Natural killer cell (primary cell): Measurements from ENCODE around the gene SUGP1. TPM values are rescaled to one million over a fixed set of nuclear protein-coding genes. Genes with fewer than 3 reads are reported as not detected.

Experiments used
- ATAC-seq, 3 donors: fragments of 150-1000 bp in 2 of 3; fragments of 200-7000 bp in 1 of 3; cut with Tn5 transposase; 1 replicate in 1 of 3; 2 replicates in 2 of 3; pipeline ENCODE4 v1.10.0; 2021; ENCODE audit warnings: mild to moderate bottlenecking in 2 of 3, moderate library complexity in 2 of 3
- DNase-seq, 2 donors: peaks; one replicate each; pipeline versions ENCODE4 v3.0.0 to v3.0.0-alpha.2; 2013 to 2021; ENCODE audit warnings: mixed read lengths in 1 of 2
- H3K27ac ChIP-seq: one replicate; pipeline ENCODE4 v1.5.1; 2013; ENCODE audit warnings: mild to moderate bottlenecking, low read length
- H3K27me3 ChIP-seq: one replicate; pipeline ENCODE4 v1.6.1; 2013; ENCODE audit warnings: low read length; ENCODE audit not compliant: control insufficient read depth, insufficient read depth
- H3K36me3 ChIP-seq: one replicate; pipeline ENCODE4 v1.6.1; 2013; ENCODE audit warnings: low read length; ENCODE audit not compliant: control insufficient read depth, insufficient read depth
- H3K4me1 ChIP-seq: one replicate; pipeline ENCODE4 v1.6.1; 2013; ENCODE audit warnings: low read length; ENCODE audit not compliant: control insufficient read depth, insufficient read depth
- H3K4me3 ChIP-seq: one replicate; pipeline ENCODE4 v1.5.1; 2013; ENCODE audit warnings: low read length
- H3K9me3 ChIP-seq: one replicate; pipeline ENCODE4 v1.6.1; 2013; ENCODE audit warnings: low read length; ENCODE audit not compliant: control insufficient read depth, insufficient read depth
- H3K27ac Mint-ChIP-seq, 2 donors: one replicate each; pipeline ENCODE4 v1.8.0; 2022; ENCODE audit warnings: mild to moderate bottlenecking in 2 of 2, mixed read lengths in 2 of 2, moderate library complexity in 1 of 2
- H3K27me3 Mint-ChIP-seq, 2 donors: one replicate each; pipeline ENCODE4 v1.8.0; 2022; ENCODE audit warnings: low read depth in 2 of 2, mixed read lengths in 2 of 2
- H3K36me3 Mint-ChIP-seq: one replicate; pipeline ENCODE4 v1.8.0; 2022; ENCODE audit warnings: mixed read lengths
- H3K4me1 Mint-ChIP-seq, 2 donors: one replicate each; pipeline ENCODE4 v1.8.0; 2022; ENCODE audit warnings: mixed read lengths in 2 of 2
- H3K4me3 Mint-ChIP-seq: one replicate; pipeline ENCODE4 v1.8.0; 2022; ENCODE audit warnings: mild to moderate bottlenecking, moderate library complexity, mixed read lengths
- H3K9me3 Mint-ChIP-seq, 2 donors: one replicate each; pipeline ENCODE4 v1.8.0; 2022; ENCODE audit warnings: mixed read lengths in 2 of 2
- CTCF ChIP-seq: fragments of 200-600 bp; IDR thresholded peaks from one replicate; pipeline ENCODE4 v1.8.0; 2022; ENCODE audit warnings: antibody characterized with exemption
- WGBS: methylation state at CpG from one replicate; pipeline ENCODE4 v1.1.7; 2013; ENCODE audit warnings: missing lambda C conversion rate; ENCODE audit not compliant: insufficient coverage; 5-methylcytosine and 5-hydroxymethylcytosine counted together
- intact Hi-C: fragments of 100-400 bp; cut with micrococcal nuclease; formaldehyde crosslinking; loops from one replicate; pipeline ENCODE4 v1.14.2; 2022
- total RNA-seq, 4 donors: library from RNA; stranded (reverse); fragments of 120-200 nt in 1 of 4; gene quantifications; one replicate each; pipeline versions ENCODE4 v1.2.3 to v1.2.4, GENCODE V29; 2013 to 2022

SUGP1 gene
- total RNA-seq, 3 donors from 2014 or later (not counting 1 experiment from before 2014, with no cell fraction given) = 64.7 to 86.5 (median 75.8) TPM

GRCh38 chr19:19338082-19338481 is 17.8 kb upstream of the SUGP1 start:
- Mint-ChIP-seq H3K27ac (no peak overlapping the region), H3K27me3 (no peaks in the 10 kb centered on the region), H3K9me3 (no peaks in the 10 kb centered on the region), H3K4me1 (peaks cover 0 to 22% of the 10 kb centered on the region in 2 donors), H3K4me3 (no peak overlapping the region), H3K36me3 (no peaks in the 10 kb centered on the region)
- Histone ChIP-seq H3K36me3 (peaks cover 68% of the 10 kb centered on the region), H3K27ac (no peak overlapping the region), H3K9me3 (no peaks in the 10 kb centered on the region), H3K4me1 (no peaks in the 10 kb centered on the region), H3K4me3 (no peak overlapping the region), H3K27me3 (no peaks in the 10 kb centered on the region)
- 96% methylated on average over 7 of the region's 7 CpGs for WGBS
- intact Hi-C loops = no loop called here
- ATAC-seq (no peak), DNase-seq (no peak)
- TF ChIP-seq CTCF = no peak

- no peak for ATAC-seq
- Histone ChIP-seq H3K4me1 (no peaks in the 10 kb centered on the region), H3K9me3 (no peaks in the 10 kb centered on the region), H3K4me3 (no peak overlapping the region), H3K36me3 (peaks cover 59% of the 10 kb centered on the region), H3K27me3 (no peaks in the 10 kb centered on the region), H3K27ac (no peak overlapping the region)
- no peak for DNase-seq
- WGBS = 97% methylated on average over 17 of the region's 17 CpGs
- H3K9me3 Mint-ChIP-seq = no peaks in the 10 kb centered on the region
- no peak for TF ChIP-seq CTCF
- no peak overlapping the region for H3K4me3 Mint-ChIP-seq
- H3K4me1 Mint-ChIP-seq = peaks cover 0 to 22% of the 10 kb centered on the region in 2 donors
- H3K36me3 Mint-ChIP-seq = no peaks in the 10 kb centered on the region
- no peak overlapping the region for H3K27ac Mint-ChIP-seq
- no peaks in the 10 kb centered on the region for H3K27me3 Mint-ChIP-seq
- intact Hi-C loops = no loop called here
Observed at GRCh38 chr19:19337120-19337519, 16.8 kb upstream of the SUGP1 start.

- ATAC-seq (no peak), DNase-seq (no peak)
- no peaks in the 10 kb centered on the region for H3K27me3 ChIP-seq
- no peaks in the 10 kb centered on the region for H3K36me3 Mint-ChIP-seq
- H3K4me3 Mint-ChIP-seq = no peak overlapping the region
- H3K27me3 Mint-ChIP-seq = no peaks in the 10 kb centered on the region
- WGBS = 54% methylated on average over 3 of the region's 3 CpGs
- no peaks in the 10 kb centered on the region for H3K4me1 ChIP-seq
- H3K27ac Mint-ChIP-seq = no peak overlapping the region
- TF ChIP-seq CTCF = no peak
- no peaks in the 10 kb centered on the region for H3K9me3 Mint-ChIP-seq
- H3K9me3 ChIP-seq = no peaks in the 10 kb centered on the region
- no peak overlapping the region for H3K27ac ChIP-seq
- no peak overlapping the region for H3K4me3 ChIP-seq
- H3K4me1 Mint-ChIP-seq = peaks cover 3 to 22% of the 10 kb centered on the region in 2 donors
- intact Hi-C loops = no loop called here
- peaks cover 58% of the 10 kb centered on the region for H3K36me3 ChIP-seq
Observed at GRCh38 chr19:19336597-19336996, 16.3 kb upstream of the SUGP1 start.

GRCh38 chr19:19335408-19336158 is 15.3 kb upstream of the SUGP1 start:
- Mint-ChIP-seq H3K27me3 (no peaks in the 10 kb centered on the region), H3K27ac (peak overlapping the region in 1 of 2 donors; percentile 27), H3K4me1 (peaks cover 5 to 22% of the 10 kb centered on the region in 2 donors), H3K36me3 (no peaks in the 10 kb centered on the region), H3K9me3 (no peaks in the 10 kb centered on the region), H3K4me3 (no peak overlapping the region)
- 90% methylated on average over 16 of the region's 16 CpGs for WGBS
- Histone ChIP-seq H3K36me3 (peaks cover 51% of the 10 kb centered on the region), H3K4me1 (no peaks in the 10 kb centered on the region), H3K27ac (no peak overlapping the region), H3K27me3 (no peaks in the 10 kb centered on the region), H3K9me3 (no peaks in the 10 kb centered on the region), H3K4me3 (no peak overlapping the region)
- TF ChIP-seq CTCF = no peak
- intact Hi-C loops = no loop called here
- DNase-seq (no peak), ATAC-seq (no peak)
